ENCODE data around the gene FARP1.

FARP1 gene

GRCh38 chr13:98203646-98204326, 60.9 kb downstream of the FARP1 start:
- DNase-seq (ENCODE audit: low read depth in 3 of 3) = no peak

DNA sequence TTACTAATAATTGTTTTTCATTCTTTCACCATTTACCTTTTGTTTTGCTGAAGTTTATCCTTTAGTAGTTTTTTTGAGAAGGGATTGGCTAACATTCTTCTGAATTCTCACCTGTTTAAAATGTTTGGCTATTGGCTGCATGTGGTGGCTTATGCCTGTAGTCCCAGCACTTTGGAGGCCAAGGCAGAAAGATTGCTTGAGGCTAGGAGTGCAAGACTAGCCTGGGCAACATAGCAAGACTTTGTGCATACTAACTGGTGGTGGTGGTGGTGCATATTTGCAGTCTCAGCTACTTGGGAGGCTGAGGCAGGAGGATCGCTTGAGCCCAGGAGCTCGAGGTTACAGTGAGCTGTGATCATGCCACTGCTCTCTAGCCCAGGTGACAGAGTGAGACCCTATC, 61.7 kb downstream of the FARP1 start:
- DNase-seq (ENCODE audit: low read depth in 3 of 3) = no peak

DNA sequence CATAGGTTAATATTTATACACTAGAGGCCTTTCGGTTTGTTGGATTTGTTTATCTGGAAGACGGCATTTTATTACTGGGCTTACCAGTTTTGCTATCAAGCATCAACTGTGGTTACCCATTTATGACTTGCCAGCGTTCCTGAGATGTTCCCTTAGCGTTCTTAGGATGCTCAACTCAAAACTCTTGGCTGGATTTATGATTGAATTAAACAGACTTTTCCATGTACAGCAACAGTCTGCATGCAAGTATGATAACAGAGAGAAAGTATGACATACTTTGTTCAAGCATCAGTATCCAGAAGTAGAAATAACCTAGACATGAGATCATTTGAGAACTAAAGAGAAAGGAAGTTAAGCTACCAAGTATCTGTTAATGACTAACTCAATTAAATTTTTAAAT, 64.1 kb downstream of the FARP1 start:
- DNase-seq (ENCODE audit: low read depth in 3 of 3) = no peak

GRCh38 chr13:98207416-98207815, 64.5 kb downstream of the FARP1 start:
- no peak for DNase-seq (ENCODE audit: low read depth in 3 of 3)

GRCh38 chr13:98208606-98209005, 65.7 kb downstream of the FARP1 start:
- no peak for DNase-seq (ENCODE audit: low read depth in 3 of 3)

GRCh38 chr13:98212763-98213162, 69.9 kb downstream of the FARP1 start:
- DNase-seq (ENCODE audit: low read depth in 3 of 3) = no peak

DNA sequence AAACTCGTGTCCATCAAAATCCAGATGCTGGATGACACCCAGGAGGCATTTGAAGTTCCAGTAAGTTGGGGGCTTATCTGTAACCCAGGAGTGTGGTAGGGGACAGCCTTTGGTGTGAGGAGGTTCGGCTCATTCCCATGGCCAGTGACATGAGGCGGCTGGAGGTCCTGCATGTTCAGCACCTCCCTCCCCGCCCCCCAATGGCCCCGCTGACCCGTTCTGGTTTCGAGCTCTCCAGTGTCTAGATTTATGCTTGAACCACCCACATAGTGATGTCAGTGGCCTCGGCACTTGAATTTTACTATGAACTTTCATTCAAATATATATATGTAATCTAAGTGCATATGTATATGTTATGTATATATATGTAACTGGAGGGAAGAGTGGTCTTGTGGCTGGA, 70.5 kb downstream of the FARP1 start:
- no peak for DNase-seq (ENCODE audit: low read depth in 3 of 3)

- DNase-seq (ENCODE audit: low read depth in 3 of 3) = no peak
These were observed 71.2 kb downstream of the FARP1 start for GRCh38 chr13:98214008-98214643.

- DNase-seq (ENCODE audit: low read depth in 3 of 3) = no peak
These were observed 71.8 kb downstream of the FARP1 start for GRCh38 chr13:98214707-98215106.

DNA sequence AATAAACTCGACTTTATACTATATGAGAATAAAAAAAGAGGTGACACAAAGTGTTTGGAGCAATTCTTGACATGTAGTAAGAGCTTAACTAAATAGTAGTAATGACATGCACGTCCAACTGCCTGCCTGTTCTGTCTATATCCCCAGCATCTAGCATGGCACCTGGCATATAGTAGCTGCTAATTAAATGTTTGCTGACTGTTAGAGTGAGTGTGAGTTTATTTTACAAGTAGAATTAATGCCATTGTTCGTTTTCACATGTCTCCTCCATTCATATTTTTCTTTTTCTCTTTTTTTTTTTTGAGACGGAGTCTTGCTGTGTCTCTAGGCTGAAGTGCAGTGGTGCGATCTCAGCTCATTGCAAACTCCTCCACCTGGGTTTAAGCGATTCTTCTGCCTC, 72.6 kb downstream of the FARP1 start:
- no peak for DNase-seq (ENCODE audit: low read depth in 3 of 3)

GRCh38 chr13:98216135-98216565, 73.3 kb downstream of the FARP1 start:
- DNase-seq (ENCODE audit: low read depth in 3 of 3) = no peak

GRCh38 chr13:98216711-98217285, 73.9 kb downstream of the FARP1 start:
- DNase-seq (ENCODE audit: low read depth in 3 of 3) = no peak

DNA sequence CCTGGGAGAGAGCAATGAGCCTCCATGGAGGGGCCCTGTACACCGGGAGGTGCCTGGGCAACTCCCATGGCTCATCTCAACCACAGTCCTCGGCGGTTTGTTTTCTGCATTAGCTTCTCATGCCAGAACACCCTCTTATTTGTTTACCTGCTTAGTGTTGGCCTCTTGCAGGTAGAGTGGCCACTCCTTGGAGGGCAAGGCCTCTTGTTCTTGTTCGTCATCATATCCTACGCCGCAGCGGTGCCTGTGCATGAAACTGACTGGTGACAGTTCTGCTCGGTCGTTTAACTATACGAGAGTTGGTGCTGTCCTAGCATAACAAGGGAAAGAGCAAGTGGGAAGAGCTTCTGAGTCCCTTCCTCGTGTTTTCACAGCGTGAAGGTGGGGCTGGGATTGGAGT, 74.7 kb downstream of the FARP1 start:
- no peak for DNase-seq (ENCODE audit: low read depth in 3 of 3)

GRCh38 chr13:98219685-98220084, 76.8 kb downstream of the FARP1 start:
- DNase-seq (ENCODE audit: low read depth in 3 of 3) = no peak

GRCh38 chr13:98220271-98220791, 77.4 kb downstream of the FARP1 start:
- DNase-seq (ENCODE audit: low read depth in 3 of 3) = no peak

GRCh38 chr13:98221234-98221633, 78.3 kb downstream of the FARP1 start:
- DNase-seq (ENCODE audit: low read depth in 3 of 3) = no peak

- no peak for DNase-seq (ENCODE audit: low read depth in 3 of 3)
These were observed 79.2 kb downstream of the FARP1 start for GRCh38 chr13:98222081-98222554.

DNA sequence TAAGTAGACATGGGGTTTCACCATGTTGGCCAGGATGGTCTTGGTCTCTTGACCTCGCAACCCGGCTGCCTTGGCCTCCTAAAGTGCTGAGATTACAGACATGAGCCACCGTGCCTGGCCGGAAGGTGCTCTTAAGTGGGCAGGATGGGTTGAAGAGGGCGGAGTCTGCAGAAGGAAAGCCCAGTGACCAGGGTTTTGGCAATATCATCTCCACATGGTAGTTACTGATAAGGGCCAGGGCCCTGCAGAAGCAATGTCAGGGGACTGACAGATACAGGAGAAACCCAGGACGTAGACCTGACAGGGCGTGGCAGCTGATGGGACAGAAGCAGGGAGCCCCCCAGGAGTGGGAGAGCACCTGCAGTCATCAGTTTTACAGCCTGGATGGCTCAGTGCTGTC, 79.9 kb downstream of the FARP1 start:
- DNase-seq (ENCODE audit: low read depth in 3 of 3) = no peak

DNA sequence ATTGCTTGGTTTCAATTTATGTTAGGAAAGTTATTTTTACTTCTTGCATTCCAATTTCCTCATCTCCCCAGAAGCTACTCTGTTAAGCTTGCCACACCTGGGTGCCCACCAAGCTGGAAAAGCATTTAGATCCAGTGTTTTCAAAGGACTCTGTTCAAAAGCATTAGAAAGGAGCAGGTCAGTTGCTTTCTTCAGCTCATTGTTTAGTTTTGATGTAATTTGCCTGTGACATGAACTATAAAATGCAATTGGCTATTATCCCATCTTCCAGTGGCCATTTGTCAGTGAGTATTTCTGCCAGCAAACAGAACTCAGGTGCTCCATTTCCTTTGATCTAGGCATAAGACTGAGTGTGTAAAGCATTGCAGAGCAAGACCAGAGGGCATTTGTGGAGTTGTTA, 80.8 kb downstream of the FARP1 start:
- no peak for DNase-seq (ENCODE audit: low read depth in 3 of 3)

- no peak for DNase-seq (ENCODE audit: low read depth in 3 of 3)
These were observed 81.7 kb downstream of the FARP1 start for GRCh38 chr13:98224557-98224956.

GRCh38 chr13:98225036-98225940, 82.4 kb downstream of the FARP1 start:
- DNase-seq (ENCODE audit: low read depth in 3 of 3) = no peak

GRCh38 chr13:98226496-98226895, 83.6 kb downstream of the FARP1 start:
- DNase-seq (ENCODE audit: low read depth in 3 of 3) = no peak
